Neuron (in vitro differentiated cells): ENCODE measurements around the gene GPBP1L1.

ENCODE experiments used
- H2AFZ ChIP-seq: one replicate; pipeline ENCODE4 v1.6.1; 2013; ENCODE audit warnings: low read depth, mild to moderate bottlenecking, inconsistent platforms, low read length, moderate library complexity
- H3K27me3 ChIP-seq: one replicate; pipeline ENCODE4 v1.6.1; 2013; ENCODE audit warnings: low read length; ENCODE audit not compliant: insufficient read depth
- H3K36me3 ChIP-seq: one replicate; pipeline ENCODE4 v1.6.1; 2013; ENCODE audit warnings: low read length; ENCODE audit not compliant: insufficient read depth
- H3K4me1 ChIP-seq: one replicate; pipeline ENCODE4 v1.6.1; 2013; ENCODE audit warnings: low read length; ENCODE audit not compliant: insufficient read depth
- H3K4me3 ChIP-seq: 2 replicates; pipeline ENCODE4 v1.5.1; 2013; ENCODE audit warnings: mild to moderate bottlenecking, low read length, moderate library complexity
- H3K9me3 ChIP-seq: one replicate; pipeline ENCODE4 v1.6.1; 2013; ENCODE audit warnings: low read length

The GPBP1L1 gene

DNA sequence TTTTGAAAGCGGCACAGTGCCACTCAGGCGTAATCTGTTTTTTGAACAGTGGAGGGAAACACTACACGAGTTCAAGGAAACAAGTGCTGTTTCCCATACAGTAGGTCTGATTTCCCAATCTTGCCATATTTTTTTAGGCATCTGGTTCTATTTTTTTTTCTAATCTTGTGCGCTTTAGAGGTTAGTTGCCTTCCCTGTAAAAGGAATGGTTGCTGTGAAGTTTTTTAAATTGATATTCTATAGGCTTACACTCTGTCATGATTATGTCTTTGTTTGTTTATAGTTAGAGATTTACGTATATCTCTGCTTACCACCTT, 101.3 kb downstream of the GPBP1L1 start:
- Histone ChIP-seq H3K4me1 (peaks cover 15% of the 10 kb centered on the region), H3K27me3 (no peaks in the 10 kb centered on the region), H3K36me3 (peaks cover 14% of the 10 kb centered on the region), H3K9me3 (no peaks in the 10 kb centered on the region), H2AFZ (no peak overlapping the region), H3K4me3 (peak overlapping the region; percentile 77)

DNA sequence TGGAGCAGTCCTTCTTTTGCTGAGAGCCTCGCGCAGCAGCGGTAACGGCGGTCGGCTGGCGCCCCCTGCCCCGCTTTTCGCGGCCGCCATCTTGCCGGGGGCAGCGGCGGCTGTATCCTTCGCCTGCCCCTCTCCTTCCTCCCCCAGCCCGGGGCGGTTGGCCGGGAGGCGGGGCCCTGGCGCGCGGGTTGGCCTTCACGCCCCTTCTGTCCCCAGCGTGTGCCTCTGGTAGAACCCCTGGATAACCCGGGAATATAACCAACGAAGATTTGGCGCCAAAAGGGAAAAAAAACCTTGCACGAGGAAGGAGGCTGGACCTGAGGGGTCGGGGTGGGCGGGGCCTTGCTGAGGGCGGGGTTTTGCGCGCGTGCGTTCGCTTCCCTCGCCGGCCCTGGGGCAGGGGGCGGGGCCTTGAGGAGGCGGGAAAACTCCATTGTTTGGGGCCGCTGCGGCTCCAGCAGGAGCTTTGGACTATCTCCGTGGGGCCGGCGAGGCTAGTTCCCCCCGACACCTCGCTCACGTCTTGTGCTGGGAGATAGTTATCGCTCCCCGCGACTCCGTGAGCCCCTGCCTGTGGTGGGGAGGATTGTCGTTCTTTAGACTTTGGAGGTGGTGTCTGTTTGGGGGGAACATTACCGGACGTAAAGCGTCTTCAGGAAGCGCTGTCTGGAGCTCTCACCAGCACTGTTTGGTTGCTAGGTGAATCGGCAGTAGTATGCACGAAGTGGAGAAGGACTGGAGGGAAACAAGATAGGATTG, 101.8 kb downstream of the GPBP1L1 start:
- no peaks in the 10 kb centered on the region for H3K9me3 ChIP-seq
- no peaks in the 10 kb centered on the region for H3K27me3 ChIP-seq
- peaks cover 9% of the 10 kb centered on the region for H3K36me3 ChIP-seq
- H2AFZ ChIP-seq = peak overlapping the region; percentile 93
- H3K4me1 ChIP-seq = peaks cover 15% of the 10 kb centered on the region
- H3K4me3 ChIP-seq = peak overlapping the region; percentile 77

DNA sequence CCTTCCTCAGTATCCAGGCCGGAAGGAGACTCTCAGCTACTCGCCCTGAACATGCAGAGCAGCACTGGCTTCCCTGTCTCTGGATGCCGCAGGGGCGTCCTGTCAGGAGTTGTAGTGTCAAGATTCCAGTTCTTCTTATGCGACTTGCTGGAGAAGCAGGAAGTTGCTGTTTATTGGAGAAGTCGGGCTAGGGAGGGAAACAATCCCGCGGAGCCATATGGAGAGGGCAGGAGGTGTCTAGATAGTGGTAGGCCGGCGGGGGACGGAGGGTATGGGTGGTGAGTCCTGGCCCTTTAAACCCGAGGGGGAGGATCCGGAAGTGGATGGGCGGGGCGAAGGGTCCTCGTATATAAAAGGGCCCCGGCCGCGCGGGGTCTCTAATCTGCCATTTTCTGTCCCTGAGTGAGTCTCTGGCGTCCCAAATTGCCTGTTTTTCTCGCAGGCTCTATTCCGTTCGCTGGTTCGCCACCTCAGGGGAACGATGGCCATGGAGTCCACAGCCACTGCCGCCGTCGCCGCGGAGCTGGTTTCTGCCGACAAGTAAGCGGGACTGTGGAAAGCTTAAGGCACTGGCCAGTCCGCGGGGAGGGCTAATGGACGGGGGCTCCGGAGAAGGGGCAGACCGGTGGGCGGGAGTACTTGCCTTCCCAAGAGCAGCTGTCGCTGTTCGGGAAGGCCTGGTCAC, 102.5 kb downstream of the GPBP1L1 start, which contains the start of gene NASP:
TSS of gene NASP (plus strand) at position 376 of the 685 bp plus-strand sequence. CDS start at position 482, 106 bp downstream.
- H3K27me3 ChIP-seq = no peaks in the 10 kb centered on the region
- no peaks in the 10 kb centered on the region for H3K9me3 ChIP-seq
- H3K36me3 ChIP-seq = peaks cover 5% of the 10 kb centered on the region
- H2AFZ ChIP-seq = peak within 1 kb of the TSS; percentile 93
- H3K4me3 ChIP-seq = peak within 1 kb of the TSS; percentile 77
- peaks cover 15% of the 10 kb centered on the region for H3K4me1 ChIP-seq

DNA sequence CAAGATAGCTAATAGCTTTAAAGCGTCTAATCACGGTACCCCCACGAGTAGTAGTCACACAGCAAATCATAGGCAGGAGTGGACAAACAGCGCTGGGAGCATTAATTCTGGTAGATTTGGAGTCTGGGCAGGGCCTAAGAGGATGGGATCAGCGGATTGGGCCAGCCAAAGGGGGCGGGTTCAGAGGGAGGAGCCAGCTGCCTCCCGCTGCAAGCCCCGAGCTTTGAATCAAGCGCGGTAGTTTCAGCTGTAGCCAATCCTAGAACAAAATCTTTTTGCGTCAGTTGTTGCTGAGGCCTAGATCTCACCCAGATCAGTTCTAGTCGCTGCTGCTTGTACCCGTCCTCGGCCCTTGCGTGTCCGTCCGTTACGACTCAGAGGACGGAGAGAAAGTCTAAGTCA, 103.1 kb downstream of the GPBP1L1 start:
- Histone ChIP-seq H3K4me1 (peaks cover 15% of the 10 kb centered on the region), H3K9me3 (no peaks in the 10 kb centered on the region)

More for the DNA sequence above, 103.1 kb downstream of the GPBP1L1 start:
- H3K36me3 ChIP-seq = peaks cover 5% of the 10 kb centered on the region
- H2AFZ ChIP-seq = peak overlapping the region; percentile 93
- no peaks in the 10 kb centered on the region for H3K27me3 ChIP-seq
- peak overlapping the region; percentile 77 for H3K4me3 ChIP-seq
